Stromal cell of bone marrow (primary cell): ENCODE measurements around the gene SEH1L.

Experiments
- DNase-seq: peaks from one replicate; pipeline ENCODE4 v3.0.0-alpha.2; 2012; ENCODE audit warnings: low read depth

SEH1L gene

GRCh38 chr18:13036622-13037320 is 89.0 kb downstream of the SEH1L start:
- DNase-seq = no peak
